HG03439 (cell line): ENCODE results near the gene C1orf167.

Source experiments
- ATAC-seq: cut with Tn5 transposase; IDR thresholded peaks from one replicate; pipeline ENCODE4 v1.9.1; 2021; ENCODE audit warnings: mild to moderate bottlenecking, moderate library complexity; ENCODE audit not compliant: unreplicated experiment

Gene C1orf167, protein sequence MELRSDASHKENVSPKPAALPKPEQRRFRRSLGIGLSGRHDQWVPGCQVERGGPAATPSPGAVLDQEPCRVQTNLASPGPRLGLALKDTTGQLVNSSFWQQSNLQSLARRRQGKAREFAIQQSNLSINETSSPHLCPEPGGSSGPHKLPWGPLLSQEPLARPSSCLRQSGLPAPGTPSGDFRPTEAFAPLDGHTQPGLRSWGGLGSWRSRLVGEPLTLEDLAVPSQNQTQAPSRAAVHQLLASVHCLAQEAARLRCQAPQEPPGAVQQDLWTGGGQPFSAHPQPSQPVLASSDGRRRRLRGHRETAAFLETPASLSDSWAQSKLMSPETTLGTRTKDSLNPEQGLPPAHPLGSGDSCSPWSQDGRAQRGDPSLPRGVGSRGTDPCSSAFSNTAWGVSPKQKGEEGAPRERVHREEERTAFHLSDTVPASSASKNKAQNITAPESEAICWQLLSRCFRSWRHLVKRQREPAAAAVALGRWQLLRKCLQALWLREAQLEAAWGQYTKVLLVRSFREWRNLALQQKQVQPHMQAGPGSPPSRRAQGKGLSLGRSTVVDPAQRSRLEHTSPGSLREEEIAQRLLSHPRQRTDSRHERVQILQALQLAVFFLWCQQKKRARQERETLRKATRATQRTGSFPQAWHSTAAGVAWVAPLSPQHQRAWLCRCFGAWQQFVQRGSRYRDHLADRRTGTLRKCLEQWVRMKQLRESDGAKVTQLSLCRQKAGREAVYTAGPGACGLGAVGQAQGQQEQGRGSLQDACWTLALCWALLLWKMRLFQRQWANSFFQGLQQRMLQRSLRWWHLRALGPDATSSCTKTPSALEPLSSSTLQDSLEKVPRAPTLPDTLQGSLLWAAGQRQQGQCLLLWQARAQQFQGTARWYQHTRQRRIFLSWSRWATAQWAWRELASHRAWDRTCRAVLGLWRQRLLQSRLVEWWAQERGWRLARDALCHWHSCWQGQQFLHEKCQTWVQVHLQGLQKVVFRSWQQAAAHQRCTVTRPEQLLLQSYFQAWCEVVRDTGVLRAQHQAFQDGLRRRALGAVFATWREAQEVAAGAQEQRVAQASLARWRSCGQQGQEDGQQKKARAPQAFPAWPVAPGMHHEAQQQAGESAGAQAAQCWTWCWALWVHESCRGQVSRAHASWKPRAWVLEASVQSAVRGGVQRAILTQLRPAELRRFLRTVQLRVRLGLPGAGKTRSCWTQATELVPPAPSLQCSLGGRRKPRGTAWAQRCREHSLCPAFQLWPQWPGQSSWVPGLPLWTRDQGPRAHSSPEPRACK (N-terminal part only)

DNA sequence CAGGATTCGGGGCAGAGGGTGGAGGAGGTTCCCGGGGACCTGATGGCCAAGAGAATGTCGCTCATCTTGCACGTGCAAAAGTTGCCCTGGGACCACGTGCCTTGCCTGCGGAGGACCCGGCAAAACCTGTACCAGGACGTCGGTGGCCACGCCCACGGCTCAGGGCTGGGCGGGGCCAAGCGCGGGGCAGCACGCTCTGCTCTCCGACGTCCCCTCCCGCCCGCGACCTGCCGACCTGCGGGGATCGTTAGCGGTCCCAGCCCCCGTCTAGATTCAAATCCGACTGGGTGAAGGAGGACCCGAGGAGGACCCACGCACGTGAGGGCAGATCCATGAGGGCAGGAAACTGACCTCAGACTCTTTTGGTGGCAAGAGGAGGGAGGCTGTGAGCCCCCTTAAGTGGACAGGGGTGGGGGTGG is at the start of gene C1orf167:
TSS of gene C1orf167 (plus strand) at position 206 of the 419 bp plus-strand sequence. CDS start 2,208 bp downstream, outside the sequence.
- ATAC-seq = no peak

DNA sequence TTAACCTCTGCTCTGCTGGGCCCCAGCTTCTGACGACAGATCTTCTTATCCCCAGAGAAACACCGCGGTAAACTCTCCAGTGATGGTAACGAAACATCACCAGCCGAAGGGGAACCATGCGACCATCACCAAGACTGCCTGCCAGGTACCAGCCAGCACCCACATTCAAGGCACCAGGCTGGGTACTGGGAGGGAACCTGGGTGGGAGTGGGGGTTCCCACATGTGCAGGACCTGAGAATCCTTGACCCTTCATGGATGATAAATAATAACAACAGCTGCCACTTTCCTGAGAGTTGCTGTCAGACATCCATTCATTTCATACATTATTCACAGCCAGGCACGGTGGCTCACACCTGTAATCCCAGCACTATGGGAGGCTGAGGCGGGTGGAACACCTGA is 49.7 kb upstream of the C1orf167 start:
- no peak for ATAC-seq

DNA sequence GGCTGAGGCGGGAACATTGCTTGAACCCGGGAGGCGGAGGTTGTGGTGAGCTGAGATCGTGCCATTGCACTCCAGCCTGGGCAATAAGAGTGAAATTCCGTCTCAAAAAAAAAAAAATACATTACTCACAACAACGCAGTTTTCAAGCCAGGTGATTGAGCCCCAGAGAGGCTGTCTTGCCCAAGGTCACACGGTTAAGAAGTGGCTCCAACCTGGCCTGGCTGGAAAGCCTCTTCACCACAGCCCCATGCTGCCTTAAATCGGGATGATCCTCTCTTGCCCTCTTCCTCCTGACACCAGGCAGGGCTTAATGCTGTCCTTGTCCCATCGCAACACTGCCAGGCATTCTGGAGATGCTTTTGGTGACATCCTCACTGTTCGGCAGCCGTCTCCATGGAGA is 48.9 kb upstream of the C1orf167 start:
- ATAC-seq = no peak

DNA sequence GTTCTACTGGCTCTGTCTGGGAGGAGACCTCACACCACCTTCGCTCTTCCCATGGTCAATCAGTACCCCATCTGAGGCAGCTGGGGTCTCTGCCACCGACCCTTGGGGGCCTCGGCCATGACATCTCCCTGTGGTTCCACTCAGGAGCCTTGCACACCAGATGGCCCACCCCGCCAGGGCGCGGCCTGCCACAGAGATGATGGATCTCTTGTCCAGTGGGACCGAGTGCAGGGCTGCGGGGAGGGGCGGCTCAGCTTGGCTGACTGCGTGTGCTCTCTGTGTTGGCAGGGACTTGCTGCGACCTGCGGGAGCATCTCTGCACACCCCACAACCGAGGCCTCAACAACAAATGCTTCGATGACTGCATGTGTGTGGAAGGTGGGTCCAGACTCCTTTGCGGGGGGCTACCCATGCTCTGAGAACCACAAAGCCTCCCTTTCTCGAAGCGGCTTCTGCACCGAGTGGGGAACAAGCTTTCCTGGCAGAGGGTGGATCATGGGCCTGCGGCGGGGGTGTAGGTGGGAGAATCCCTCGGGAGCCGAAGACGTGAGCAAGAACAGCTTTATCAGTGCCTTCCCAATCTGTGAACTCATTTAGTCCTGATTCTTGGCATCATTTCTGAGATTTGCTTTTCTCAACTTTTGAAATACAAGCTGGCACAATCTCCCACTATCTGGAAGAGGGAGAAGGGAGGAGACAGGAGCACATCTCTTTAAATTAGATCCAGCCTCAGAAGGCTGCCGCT is 47.0 kb upstream of the C1orf167 start:
- no peak for ATAC-seq

DNA sequence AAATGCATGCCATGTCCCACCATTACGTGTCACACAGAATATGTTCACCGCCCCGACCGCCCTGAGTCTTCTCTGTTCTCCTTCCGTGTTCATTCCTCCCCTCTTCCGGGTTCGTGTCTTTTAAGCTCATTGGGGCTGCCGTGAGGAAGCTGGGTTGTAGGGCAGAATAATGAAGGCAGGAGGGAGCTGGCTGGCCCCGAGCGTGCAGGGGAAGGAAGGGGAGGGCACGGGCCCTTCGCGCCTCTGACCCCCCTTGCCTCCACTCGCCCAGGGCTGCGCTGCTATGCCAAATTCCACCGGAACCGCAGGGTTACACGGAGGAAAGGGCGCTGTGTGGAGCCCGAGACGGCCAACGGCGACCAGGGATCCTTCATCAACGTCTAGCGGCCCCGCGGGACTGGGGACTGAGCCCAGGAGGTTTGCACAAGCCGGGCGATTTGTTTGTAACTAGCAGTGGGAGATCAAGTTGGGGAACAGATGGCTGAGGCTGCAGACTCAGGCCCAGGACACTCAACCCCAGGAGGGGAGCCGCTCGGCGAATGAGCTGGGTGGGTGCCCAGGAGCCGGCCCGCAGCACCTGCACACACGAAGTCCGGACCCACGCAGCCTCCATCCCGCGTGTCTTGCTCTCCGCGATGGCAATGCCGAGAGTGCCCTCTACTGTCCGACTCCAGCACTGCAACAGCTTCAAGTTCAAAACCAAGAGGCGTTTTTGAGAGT is 42.5 kb upstream of the C1orf167 start:
- no peak for ATAC-seq

DNA sequence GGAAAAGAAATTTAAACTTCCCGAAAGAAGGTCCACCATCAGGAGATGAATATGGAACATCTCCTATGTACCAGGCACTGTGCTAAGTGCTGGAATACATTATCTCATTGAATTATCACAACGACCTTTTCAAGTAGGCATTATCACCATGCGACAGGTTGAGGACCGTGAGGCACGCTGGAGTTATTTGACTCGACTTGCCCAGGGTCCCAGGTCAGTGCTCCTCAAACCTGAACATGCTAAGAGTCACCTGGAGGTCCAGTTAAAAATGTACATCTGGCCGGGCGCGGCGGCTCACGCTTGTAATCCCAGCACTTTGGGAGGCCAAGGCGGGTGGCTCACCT is 42.0 kb upstream of the C1orf167 start:
- ATAC-seq = no peak

DNA sequence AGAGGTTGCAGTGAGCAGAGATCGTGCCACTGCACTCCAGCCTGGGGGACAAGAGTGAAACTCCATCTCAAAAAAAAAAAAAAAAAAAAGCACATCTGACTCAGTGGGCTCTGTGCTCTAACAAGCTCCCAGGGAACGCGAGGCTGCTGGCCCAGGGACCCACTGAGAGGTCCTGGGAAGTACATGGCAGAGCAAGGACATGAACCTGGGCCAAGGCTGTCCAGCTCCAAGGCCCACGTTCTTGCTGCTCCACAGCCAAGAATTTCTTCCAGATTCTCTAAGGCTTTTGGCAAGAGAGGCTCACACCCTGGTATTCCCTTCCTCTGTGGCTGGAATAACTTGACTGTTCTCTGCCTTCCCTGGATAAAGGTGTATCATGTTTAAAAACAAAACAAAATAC is 41.5 kb upstream of the C1orf167 start:
- ATAC-seq = no peak

DNA sequence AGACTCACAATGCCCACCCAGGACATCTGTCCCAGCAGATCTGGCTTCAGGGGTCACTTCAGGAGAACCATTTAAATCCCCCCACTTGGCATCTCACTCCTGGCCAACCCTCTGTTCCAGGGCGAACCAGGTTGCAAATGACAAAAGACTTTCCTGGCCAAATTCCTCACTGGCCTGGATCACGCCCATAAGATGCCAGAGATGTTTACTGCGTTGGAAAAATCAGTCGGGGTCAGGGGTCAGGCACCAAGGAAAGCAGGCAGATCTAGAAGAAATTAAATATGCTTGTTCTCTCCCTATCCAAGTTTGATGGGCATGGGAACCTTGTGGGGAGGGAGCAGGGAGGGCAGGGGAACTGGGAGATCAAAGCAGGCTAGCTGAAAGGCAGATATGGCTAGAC is 40.7 kb upstream of the C1orf167 start:
- no peak for ATAC-seq

DNA sequence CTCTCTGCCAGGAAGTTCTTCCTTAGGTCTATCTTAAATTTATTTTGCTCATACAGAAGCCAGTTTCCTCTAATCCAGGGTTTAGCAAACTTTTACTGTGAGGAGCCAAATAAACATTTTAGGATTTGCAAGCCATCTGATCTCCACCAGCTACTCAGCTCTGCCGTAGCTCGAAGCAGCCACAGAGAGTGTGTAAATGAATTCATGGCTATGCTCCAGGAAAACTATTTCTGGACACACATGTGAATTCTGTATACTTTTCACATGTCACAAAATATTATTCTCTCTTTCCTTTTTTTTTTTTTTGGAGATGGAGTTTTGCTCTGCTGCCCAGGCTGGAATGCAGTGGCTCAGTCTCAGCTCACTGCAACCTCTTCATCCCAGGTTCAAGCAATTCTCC is 39.5 kb upstream of the C1orf167 start:
- no peak for ATAC-seq

DNA sequence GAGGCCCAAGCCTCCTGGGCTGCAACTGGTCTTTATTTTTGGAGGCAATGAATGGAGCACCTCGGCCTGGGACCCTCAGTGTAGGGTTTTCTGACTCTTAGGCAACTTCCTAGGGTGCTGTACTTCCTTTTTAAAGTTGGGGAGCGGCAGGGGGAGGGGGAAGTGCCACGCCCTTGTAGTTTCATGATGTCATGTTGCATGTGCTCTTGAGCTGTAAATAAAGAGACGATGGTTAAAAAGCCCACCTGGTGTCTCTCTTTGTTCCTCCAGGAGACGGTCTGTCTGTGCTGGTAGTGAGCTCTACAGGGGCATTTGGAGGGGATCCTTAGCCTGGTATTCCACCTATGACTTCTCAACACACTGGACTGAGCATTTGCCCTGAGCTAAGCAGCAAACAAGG is 36.4 kb upstream of the C1orf167 start:
- ATAC-seq = no peak

DNA sequence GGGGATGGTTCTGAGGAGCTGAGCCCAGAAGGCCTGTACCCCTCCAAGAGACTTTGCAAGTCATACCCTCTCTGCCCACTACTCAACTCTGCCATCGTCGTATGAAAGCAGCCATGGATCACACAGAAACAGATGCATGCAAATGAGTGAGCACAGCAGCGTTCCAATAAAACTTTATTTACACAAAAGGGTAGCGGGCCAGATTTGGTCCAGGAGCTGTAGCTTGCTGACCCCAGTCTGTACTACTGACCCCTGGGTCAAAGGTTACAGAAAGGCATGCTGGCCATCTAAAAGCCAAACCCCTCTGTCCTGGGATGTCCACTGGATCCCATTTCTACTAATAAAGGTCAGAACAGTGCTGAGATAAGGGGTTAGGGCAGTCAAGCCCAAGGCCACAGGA is 34.9 kb upstream of the C1orf167 start:
- no peak for ATAC-seq

DNA sequence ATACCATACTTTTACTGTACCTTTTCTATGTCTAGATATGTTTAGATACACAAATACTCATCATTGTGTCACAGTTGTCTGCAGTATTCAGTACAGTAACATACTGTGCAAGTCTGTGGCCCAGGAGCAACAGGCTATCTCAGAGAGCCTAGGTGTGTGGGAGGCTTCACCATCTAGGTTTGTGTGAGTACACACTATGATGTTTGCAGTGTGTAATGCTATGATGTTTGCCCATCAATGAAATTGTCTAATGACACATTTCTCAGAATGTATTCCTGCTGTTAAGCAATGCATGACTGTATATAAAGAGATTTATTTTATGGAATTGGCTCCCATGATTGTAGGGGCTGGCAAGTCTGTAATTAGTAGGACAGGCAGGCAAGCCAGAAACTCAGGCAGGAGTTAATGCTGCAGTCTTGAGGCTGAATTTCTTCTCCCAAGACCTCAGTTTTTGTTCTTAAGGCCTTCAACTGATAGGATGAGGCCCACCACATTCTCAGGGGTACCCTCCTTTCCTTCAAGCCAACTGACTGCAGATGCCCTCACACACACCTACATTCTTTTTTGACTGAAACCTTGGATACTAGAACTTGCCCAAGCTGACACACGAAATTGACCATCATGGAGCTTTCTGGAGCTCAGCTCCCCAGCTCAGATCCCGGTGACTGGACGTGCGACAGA is 33.7 kb upstream of the C1orf167 start:
- no peak for ATAC-seq

DNA sequence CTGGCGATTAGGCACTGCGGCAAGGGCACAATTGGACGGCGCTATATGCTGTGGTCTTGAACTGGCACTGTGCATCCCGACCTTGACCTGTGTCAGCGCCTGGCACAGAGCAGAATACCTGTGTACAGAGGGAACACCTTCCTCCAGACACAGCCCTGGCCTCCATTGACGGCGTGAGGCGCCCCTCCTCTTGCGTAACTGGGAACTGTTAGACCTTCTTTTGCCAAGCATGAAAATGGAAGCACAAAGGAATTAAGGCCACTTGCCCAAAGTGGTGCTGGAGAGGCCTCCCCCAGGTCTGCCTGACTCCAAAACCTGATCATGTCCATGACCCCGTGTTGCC is 32.9 kb upstream of the C1orf167 start:
- ATAC-seq = no peak

DNA sequence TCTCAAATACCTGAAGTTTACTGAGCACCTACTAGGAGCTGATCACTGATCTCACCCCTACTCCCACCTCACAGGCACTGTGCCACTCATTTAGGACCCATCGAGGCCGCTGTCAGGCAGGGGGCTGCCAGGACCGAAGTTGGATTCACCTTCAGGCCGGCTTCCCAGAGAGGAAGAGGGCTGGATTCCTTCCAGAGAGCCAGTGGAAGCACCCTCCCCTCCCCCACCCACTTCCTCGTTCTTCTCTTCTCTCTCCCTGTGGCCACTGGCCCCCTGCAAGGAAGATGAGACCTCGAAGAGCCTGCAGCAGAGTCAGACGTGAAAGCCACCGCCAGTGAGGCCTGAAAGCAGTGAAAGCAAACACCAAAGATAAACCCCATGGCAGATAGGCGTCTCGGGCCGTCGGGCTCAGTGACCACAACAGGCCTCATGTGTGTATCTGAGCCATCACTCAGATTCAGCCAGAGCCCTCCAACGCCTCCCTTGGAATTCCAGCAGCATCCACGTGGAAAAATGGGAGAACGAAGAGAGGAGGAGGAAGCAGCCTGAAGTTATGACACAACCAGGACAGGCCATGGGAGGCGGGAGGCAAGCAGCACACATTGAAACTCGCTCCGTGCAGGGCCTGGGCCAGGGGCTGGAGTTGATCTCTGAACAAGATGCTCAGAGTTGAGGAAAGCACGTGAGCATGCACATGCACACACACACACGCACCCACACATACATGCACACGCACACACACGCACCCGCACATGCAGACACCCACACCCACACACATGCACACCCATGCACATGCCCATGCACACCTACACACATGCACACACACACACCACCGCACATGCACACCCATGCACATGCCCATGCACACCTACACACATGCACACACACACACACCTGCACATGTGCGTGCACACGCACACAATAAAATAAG is 32.2 kb upstream of the C1orf167 start:
- no peak for ATAC-seq

DNA sequence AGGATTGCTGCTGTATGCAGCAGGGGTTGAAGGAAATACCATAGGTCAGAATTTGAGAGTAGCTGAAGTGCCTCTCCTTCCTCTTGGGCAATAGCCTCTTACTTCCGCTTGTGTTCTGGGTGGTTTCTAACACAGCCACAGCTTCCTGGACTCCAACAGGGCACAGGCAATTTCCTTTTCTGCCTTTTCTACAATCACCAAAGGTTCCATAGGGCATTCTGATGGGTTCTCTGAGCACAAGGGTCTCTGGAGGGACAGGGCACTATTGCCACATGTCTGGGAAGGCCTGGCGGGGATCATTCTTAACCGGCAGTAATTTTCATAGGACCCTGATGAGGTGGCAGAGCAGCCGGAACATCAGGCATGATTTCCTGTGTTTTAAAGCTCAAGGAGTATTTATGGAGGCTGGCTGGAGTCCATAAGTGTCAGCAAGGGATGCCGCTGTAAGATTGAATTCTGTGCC is 31.5 kb upstream of the C1orf167 start:
- no peak for ATAC-seq

DNA sequence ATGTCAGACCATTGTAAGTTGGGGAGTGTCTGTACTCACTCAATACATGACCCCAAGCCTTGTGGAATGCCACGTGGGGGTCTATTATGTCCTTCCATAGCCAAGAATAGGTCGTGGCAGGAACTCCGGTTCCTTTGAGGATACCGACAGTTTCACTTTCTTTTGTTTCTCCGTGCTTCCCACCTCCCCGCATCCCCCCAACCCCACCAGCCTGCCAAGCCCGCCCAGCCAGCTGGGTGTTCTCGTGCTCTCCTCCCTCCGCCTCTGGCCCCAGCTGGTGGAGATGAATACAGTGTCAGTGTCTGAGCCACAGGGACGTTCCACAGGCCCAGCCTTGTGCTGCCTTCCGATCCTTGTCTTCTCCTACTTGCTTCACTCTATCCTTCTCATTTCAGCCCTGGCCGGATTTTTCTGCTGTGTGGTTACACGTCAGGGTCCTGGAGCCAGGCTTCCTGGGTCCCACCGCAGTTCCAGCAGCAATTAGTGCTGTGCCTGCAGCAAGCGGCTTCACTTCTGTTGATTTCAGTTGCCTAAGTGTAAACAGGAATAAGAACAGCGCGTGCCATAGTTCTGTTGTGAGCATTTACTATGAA is 30.2 kb upstream of the C1orf167 start:
- ATAC-seq = no peak

DNA sequence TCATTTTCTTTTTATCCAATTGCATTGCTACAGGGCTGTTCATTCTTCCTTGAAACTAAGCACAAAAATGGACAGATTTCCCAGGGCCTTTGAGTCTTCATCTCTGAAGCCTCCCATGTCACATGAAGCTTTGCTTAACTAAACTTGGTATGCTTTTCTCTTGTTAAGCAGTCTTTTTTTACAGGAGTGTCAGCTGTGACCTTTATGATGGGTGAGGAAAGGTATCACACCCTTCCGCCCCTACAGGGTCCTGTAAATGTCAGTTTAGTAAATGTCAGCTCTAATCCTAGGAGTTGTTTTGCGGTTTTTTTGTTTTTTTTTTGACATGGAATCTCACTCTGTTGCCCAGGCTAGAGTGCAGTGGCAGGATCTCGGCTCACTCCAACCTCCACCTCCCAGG is 28.7 kb upstream of the C1orf167 start:
- ATAC-seq = no peak

DNA sequence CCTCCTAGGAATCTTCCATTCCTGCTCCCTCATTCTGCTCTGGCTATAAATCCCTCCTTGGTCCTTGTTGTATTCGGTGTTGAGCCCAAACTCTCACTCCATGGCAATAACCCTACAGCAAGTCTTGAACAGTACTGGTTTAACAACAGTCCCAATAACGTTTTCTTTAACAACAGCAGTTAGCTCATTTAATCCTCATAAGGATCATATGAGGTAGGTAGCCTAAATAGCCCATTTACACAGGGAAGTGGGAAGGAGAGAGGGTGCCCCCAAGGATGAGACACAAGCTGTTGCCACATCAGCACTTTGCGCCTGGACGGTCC is 26.5 kb upstream of the C1orf167 start:
- peak; percentile 21 for ATAC-seq
